ENCODE measurements around the gene P2RY12. TPM values are rescaled to one million over a fixed set of nuclear protein-coding genes. Genes with fewer than 3 reads are reported as not detected.

P2RY12 gene
- total and polyA plus RNA-seq, 9 of the 15 experiments (the other 6 are each of a cell fraction or from before 2014, with no cell fraction given): not detected

GRCh38 chr3:151314137-151314536 is 70.4 kb downstream of the P2RY12 start:
- in situ Hi-C loops (cut with MboI): no loop called here
- DNase-seq (ENCODE audit: extremely low read depth in 1 of 4, low spot score in 3 of 4) (no peak), FAIRE-seq (no peak), ATAC-seq (no peak)
- CTCF ChIA-PET (ENCODE audit: low intra/inter-chr PET ratio): interaction anchor here (0.6 kb wide), 1 partner anchor 506 kb away, joined by 3 read pairs; no protein-coding TSS in a partner anchor
- BruUV-seq (replicated peaks): no TSS peak
- Histone ChIP-seq H3K36me3 (ENCODE audit: control insufficient read depth, insufficient read depth, low read length) (no peaks in the 10 kb centered on the region), H4K20me1 (replicated peaks; ENCODE audit: control insufficient read depth, insufficient read depth, low read length) (no peaks in the 10 kb centered on the region), H3K9me3 (replicated peaks; ENCODE audit: control insufficient read depth, insufficient read depth, low read depth, low read length) (no peaks in the 10 kb centered on the region), H2AFZ (ENCODE audit: low read depth, low read length) (no peak overlapping the region), H3K4me1 (replicated peaks in 1 of 2; ENCODE audit: control insufficient read depth in 2 of 2, insufficient read depth in 2 of 2, low read length in 2 of 2) (no peaks in the 10 kb centered on the region), H3K27me3 (ENCODE audit: control insufficient read depth in 2 of 2, insufficient read depth in 2 of 2, low read length in 2 of 2) (peaks cover 4 to 12% of the 10 kb centered on the region in 2 experiments; a peak in 3 of 5 replicates), H3K79me2 (ENCODE audit: control insufficient read depth, insufficient read depth, low read length) (no peaks in the 10 kb centered on the region), H3K4me2 (ENCODE audit: insufficient read depth, low read length) (no peak overlapping the region), H3K27ac (ENCODE audit: extremely low read depth, low read depth, low read length) (no peak overlapping the region), H3K9me1 (ENCODE audit: control insufficient read depth, insufficient read depth, low read length) (no peaks in the 10 kb centered on the region), H3K4me3 (no peak overlapping the region), H3K9ac (ENCODE audit: insufficient read depth in 1 of 2, low read depth in 2 of 2, low read length in 2 of 2) (no peak overlapping the region)
- intact Hi-C loops (cut with micrococcal nuclease): no loop called here
- POLR2A ChIA-PET: no interaction called here
- TF ChIP-seq CEBPG (CRISPR knock-in tag; IDR thresholded peaks at IDR 0.05): no peak
- TF ChIP-seq CEBPG (tag; conservative IDR thresholded peaks at IDR 0.05 in 1 of 2, IDR thresholded peaks at IDR 0.05 in 1 of 2): 0 out of 4 replicates have a peak, but pooled peaks of 1 of the 2 experiments have one; percentile 7
- TF ChIP-seq CEBPB (tag; IDR thresholded peaks at IDR 0.05): peak; percentile 32; the same call in 1 of the 2 replicates
- no peak for TF ChIP-seq POLR2G (IDR thresholded peaks at IDR 0.05; ENCODE audit: low read depth, low read length)
- 2% methylated on average over 2 of the region's 2 CpGs for WGBS (ENCODE audit: insufficient coverage, low coverage, missing lambda C conversion rate)

DNA sequence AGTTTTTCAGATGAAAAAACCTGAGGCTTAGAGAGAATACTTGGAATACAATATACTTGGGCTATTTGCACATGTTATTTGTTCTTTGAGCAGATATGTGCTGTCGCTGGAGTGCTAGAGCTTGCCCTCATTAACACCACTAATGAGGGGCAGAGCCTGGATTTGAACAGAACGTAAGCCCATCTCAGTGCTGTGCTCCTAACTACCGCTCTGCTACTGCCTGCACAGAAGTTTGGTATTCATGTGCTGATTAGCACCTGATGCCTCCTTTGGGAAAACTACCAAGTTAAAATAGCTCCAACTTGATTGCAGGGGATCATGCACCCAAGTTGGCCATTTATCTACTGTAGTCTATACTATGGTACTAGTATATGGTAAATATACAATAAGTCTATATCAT is 71.6 kb downstream of the P2RY12 start:
- Histone ChIP-seq H4K20me1 (replicated peaks; ENCODE audit: control insufficient read depth, insufficient read depth, low read length) (no peaks in the 10 kb centered on the region), H3K4me2 (ENCODE audit: insufficient read depth, low read length) (no peak overlapping the region), H3K4me1 (replicated peaks in 1 of 2; ENCODE audit: control insufficient read depth in 2 of 2, insufficient read depth in 2 of 2, low read length in 2 of 2) (no peaks in the 10 kb centered on the region), H3K9me3 (replicated peaks; ENCODE audit: control insufficient read depth, insufficient read depth, low read depth, low read length) (no peaks in the 10 kb centered on the region), H3K9ac (ENCODE audit: insufficient read depth in 1 of 2, low read depth in 2 of 2, low read length in 2 of 2) (no peak overlapping the region), H2AFZ (ENCODE audit: low read depth, low read length) (no peak overlapping the region), H3K27ac (ENCODE audit: extremely low read depth, low read depth, low read length) (no peak overlapping the region), H3K79me2 (ENCODE audit: control insufficient read depth, insufficient read depth, low read length) (no peaks in the 10 kb centered on the region), H3K27me3 (ENCODE audit: control insufficient read depth in 2 of 2, insufficient read depth in 2 of 2, low read length in 2 of 2) (peaks cover 4 to 10% of the 10 kb centered on the region in 2 experiments; a peak in 3 of 5 replicates), H3K36me3 (ENCODE audit: control insufficient read depth, insufficient read depth, low read length) (no peaks in the 10 kb centered on the region), H3K4me3 (no peak overlapping the region), H3K9me1 (ENCODE audit: control insufficient read depth, insufficient read depth, low read length) (no peaks in the 10 kb centered on the region)
- BruUV-seq (replicated peaks): no TSS peak
- no peak for TF ChIP-seq SREBF1 (IDR thresholded peaks at IDR 0.05; ENCODE audit: borderline replicate concordance, low read depth, low read length)
- no peak for TF ChIP-seq TRIM28 (IDR thresholded peaks at IDR 0.05)
- in situ Hi-C loops (cut with MboI) (no loop called here), intact Hi-C loops (cut with micrococcal nuclease) (no loop called here)
- POLR2A ChIA-PET: no interaction called here
- 0% methylated on average over 3 of the region's 3 CpGs for WGBS (ENCODE audit: insufficient coverage, low coverage, missing lambda C conversion rate)
- no peak for ATAC-seq
- DNase-seq (ENCODE audit: extremely low read depth in 1 of 4, low spot score in 3 of 4): no peak
- CTCF ChIA-PET (ENCODE audit: low intra/inter-chr PET ratio): no interaction called here
- no peak for FAIRE-seq

Measured in K562 (cell line).